ENCODE results near the gene SIX4.
A peak's percentile ranks its signal among the peaks of the same experiment; 100 is the strongest.
"Not testable (repeated sequence)": the region's sequence is repeated elsewhere in the genome, so short reads cannot be mapped to it uniquely, and the experiment has no call there.

Gene SIX4

GRCh38 chr14:60723907-60724618 lies at the start of gene SIX4:
Gene SIX4, minus strand, starts transcription at chr14:60724351. Its CDS starts 277 bp downstream, at chr14:60724074.
- peak in 1 of 2 donors; percentile 1 for DNase-seq (ENCODE audit: low read depth in 2 of 2)

GRCh38 chr14:60773558-60773957 lies 49.4 kb upstream of the SIX4 start:
- no peak for DNase-seq (ENCODE audit: low read depth in 2 of 2)

- DNase-seq (ENCODE audit: low read depth in 2 of 2): no peak
Observed at GRCh38 chr14:60771117-60771516, 47.0 kb upstream of the SIX4 start.

GRCh38 chr14:60768602-60769001 lies 44.5 kb upstream of the SIX4 start:
- no peak for DNase-seq (ENCODE audit: low read depth in 2 of 2)

GRCh38 chr14:60760644-60761364 lies 36.7 kb upstream of the SIX4 start:
- DNase-seq (ENCODE audit: low read depth in 2 of 2): no peak

- no peak for DNase-seq (ENCODE audit: low read depth in 2 of 2)
Observed at GRCh38 chr14:60760209-60760608, 36.1 kb upstream of the SIX4 start.

GRCh38 chr14:60758885-60759284 lies 34.7 kb upstream of the SIX4 start:
- DNase-seq (ENCODE audit: low read depth in 2 of 2): no peak

GRCh38 chr14:60757567-60758002 lies 33.4 kb upstream of the SIX4 start:
- no peak for DNase-seq (ENCODE audit: low read depth in 2 of 2)

- no peak for DNase-seq (ENCODE audit: low read depth in 2 of 2)
Observed at GRCh38 chr14:60756847-60757246, 32.7 kb upstream of the SIX4 start.

GRCh38 chr14:60753264-60754119 lies 29.3 kb upstream of the SIX4 start:
- DNase-seq (ENCODE audit: low read depth in 2 of 2): peak; percentile 26 to 44

GRCh38 chr14:60744566-60744965 lies 20.4 kb upstream of the SIX4 start:
- DNase-seq (ENCODE audit: low read depth in 2 of 2): no peak

- DNase-seq (ENCODE audit: low read depth in 2 of 2): no peak
Observed at GRCh38 chr14:60738843-60739508, 14.8 kb upstream of the SIX4 start.

GRCh38 chr14:60736494-60736893 lies 12.3 kb upstream of the SIX4 start:
- no peak for DNase-seq (ENCODE audit: low read depth in 2 of 2)

- DNase-seq (ENCODE audit: low read depth in 2 of 2): no peak
Observed at GRCh38 chr14:60735416-60735815, 11.3 kb upstream of the SIX4 start.

- DNase-seq (ENCODE audit: low read depth in 2 of 2): peak; percentile 52 to 65
Observed at GRCh38 chr14:60734465-60735242, 10.5 kb upstream of the SIX4 start, which contains the start of gene MNAT1. Gene MNAT1, plus strand, starts transcription at chr14:60734761. Its CDS starts 102 bp downstream, at chr14:60734863.

GRCh38 chr14:60732840-60733483 lies 8.8 kb upstream of the SIX4 start:
- DNase-seq (ENCODE audit: low read depth in 2 of 2): no peak

- DNase-seq (ENCODE audit: low read depth in 2 of 2): not testable (repeated sequence)
Observed at GRCh38 chr14:60731291-60731690, 7.1 kb upstream of the SIX4 start.

GRCh38 chr14:60723116-60723906 lies 840 bp downstream of the SIX4 start:
- DNase-seq (ENCODE audit: low read depth in 2 of 2): peak in 1 of 2 donors; percentile 16

- peak in 1 of 2 donors; percentile 1 for DNase-seq (ENCODE audit: low read depth in 2 of 2)
Observed at GRCh38 chr14:60722357-60723115, 1.6 kb downstream of the SIX4 start.
